B cell (primary cell): Measurements from ENCODE around the gene CENPP.

ENCODE experiments used
- EZH2 ChIP-seq: IDR thresholded peaks from 2 replicates; pipeline ENCODE4 v1.6.1; 2012; ENCODE audit warnings: borderline replicate concordance, low read depth, mild to moderate bottlenecking, moderate library complexity, low read length; ENCODE audit not compliant: insufficient read depth, poor library complexity, severe bottlenecking
- TF ChIP-seq, protein P1 (sequence below): fragments of 200-600 bp; IDR thresholded peaks from one replicate; pipeline ENCODE4 v1.8.0; 2022; ENCODE audit warnings: antibody characterized with exemption, mild to moderate bottlenecking

DNA sequence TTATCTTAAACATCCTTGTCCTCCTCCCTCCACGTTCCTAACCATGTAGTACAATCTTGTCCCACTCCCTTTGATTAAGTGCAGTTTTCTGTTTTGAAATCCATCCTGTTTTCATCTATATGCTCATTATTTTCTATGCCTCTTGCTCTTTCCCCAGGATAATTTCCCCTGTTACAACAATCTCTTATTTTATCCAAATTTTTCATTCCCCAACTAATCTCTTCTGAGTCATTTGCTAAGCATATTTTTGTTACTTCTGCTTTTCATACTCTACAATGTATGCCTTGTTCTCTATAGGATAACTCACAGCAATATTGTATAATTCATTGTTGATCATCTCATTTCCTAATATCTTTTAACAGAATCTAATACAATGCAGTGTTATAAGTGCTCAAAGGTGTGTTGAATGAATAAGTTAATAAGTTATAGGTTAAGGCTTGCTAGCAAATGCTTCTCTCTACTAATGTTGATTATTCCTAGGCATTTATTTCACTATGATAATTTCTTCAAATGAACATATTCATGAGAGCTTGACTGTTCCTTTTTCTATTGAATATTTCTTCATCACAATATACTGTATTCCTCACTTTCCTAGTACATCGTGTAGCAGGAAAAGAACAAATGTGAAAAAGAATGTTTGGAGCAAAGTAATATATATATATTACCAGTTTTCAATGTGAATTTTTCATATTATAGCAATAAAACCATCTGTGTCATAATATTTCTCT lies 97.0 kb downstream of the CENPP start:
- TF ChIP-seq, protein P1, sequence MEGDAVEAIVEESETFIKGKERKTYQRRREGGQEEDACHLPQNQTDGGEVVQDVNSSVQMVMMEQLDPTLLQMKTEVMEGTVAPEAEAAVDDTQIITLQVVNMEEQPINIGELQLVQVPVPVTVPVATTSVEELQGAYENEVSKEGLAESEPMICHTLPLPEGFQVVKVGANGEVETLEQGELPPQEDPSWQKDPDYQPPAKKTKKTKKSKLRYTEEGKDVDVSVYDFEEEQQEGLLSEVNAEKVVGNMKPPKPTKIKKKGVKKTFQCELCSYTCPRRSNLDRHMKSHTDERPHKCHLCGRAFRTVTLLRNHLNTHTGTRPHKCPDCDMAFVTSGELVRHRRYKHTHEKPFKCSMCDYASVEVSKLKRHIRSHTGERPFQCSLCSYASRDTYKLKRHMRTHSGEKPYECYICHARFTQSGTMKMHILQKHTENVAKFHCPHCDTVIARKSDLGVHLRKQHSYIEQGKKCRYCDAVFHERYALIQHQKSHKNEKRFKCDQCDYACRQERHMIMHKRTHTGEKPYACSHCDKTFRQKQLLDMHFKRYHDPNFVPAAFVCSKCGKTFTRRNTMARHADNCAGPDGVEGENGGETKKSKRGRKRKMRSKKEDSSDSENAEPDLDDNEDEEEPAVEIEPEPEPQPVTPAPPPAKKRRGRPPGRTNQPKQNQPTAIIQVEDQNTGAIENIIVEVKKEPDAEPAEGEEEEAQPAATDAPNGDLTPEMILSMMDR, result no peak
- TF ChIP-seq EZH2, result no peak
